GM18858 (cell line): ENCODE results near the gene SMPDL3A.

Experiments used
- ATAC-seq: cut with Tn5 transposase; IDR thresholded peaks from one replicate; pipeline ENCODE4 v1.9.1; 2021; ENCODE audit not compliant: unreplicated experiment

SMPDL3A gene

DNA sequence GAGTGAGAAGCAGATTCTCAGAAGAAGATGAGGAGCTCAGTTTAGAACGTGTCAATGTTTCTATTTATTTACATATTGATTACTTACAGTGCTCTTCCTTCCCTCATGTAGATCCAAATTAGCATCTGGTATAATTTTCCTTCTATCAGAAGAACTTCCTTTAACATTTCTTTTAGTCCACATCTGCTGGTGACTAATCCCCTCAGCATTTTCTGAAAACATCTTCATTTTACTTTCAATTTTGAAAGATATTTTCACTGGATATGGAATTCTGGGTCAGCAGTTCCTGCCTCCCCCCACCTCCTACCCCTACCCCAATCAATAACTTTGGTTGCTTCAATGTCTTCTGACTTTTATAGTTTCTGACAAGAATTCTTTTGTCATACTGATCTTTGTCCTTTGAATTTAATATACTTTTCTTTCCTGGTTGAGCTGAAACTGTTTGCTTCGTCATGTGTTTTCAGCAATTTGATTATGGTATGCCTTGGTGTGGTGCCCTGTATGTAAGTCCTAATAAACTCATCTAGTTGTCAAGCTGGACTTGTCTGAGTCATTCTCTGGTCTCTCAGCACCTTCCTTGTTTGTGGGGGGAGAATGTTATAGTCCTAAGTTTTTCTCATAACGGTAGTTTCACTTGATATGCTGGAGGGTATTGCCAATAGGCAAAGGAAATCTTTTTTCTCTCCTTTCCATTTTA lies 57.0 kb downstream of the SMPDL3A start:
- ATAC-seq: no peak

- peak; percentile 88 for ATAC-seq
Observed at GRCh38 chr6:122853259-122853995, 64.4 kb downstream of the SMPDL3A start.
